GM21825 (cell line): ENCODE data around the gene PRR15L.
A peak's percentile ranks its signal among the peaks of the same experiment; 100 is the strongest.
"Not testable (repeated sequence)": the region's sequence is repeated elsewhere in the genome, so short reads cannot be mapped to it uniquely, and the experiment has no call there.

Experiments used
- ATAC-seq: cut with Tn5 transposase; IDR thresholded peaks from one replicate; pipeline ENCODE4 v1.9.1; 2021; ENCODE audit warnings: mild to moderate bottlenecking, moderate library complexity; ENCODE audit not compliant: unreplicated experiment

PRR15L gene

DNA sequence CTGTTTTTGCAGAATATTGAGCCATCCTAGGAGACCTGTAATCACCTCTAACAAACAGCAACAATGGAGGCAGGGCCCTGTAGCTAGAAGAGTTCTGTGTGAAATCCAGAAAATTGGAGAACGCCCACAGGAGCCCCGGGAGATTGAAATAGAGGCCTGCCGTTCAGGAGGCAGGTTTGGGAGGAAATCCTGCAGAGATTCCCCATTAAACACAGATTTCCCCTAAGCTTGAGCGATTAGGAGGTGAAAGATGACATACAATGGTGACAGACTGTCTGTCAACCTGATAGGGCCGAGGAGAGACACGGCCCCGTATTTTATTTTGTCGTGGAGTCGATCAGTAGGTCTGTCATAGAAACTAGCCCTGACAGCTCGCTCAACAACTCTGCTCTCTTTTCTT lies 31.5 kb upstream of the PRR15L start:
- ATAC-seq: no peak

DNA sequence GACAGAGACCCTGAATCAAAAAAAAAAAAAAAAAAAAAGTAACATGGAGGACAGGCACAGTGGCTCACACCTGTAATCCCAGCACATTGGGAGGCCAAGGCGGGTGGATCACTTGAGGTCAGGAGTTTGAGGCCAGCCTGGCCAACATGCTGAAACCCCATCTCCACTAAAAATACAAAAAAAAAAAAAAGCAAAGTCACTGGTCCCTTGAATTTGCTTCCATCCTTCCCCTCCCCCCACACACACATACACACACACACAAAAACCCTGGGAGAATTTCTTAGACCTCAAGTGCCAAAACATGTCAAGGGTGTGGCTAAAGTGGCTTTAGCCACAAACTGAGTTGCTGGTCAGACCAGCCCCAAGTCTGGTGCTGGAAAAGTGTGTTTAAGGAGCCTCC lies 30.8 kb upstream of the PRR15L start:
- ATAC-seq: not testable (repeated sequence)

DNA sequence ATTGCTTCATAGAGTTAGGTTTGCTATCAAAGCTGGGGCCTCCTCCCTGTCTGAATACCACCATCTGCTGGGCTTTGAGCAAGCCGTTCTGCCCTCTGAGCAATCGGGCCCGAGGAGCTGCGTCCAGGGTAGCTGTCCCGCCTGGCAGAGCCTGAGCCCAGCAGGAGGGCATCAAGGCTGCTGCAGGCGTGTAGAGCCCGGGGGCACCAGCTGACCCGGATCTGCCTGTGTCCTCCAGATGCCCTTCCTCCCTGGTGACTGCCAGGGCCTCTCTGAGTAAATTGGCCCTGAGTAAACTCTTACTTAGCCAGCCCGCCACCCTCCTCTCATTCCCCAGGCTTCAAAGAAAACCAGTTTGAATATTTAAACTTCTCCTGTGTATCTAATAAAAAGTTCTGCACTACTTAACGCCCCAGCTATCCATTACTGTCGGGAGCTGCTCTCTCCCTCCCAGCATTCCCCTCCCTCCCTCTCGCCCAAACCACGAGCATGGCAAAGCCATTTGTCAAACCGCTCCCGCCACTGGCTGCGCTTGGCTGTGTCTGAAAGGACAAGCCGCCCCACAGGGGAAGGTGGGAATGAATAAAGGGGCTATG lies 29.7 kb upstream of the PRR15L start:
- no peak for ATAC-seq

DNA sequence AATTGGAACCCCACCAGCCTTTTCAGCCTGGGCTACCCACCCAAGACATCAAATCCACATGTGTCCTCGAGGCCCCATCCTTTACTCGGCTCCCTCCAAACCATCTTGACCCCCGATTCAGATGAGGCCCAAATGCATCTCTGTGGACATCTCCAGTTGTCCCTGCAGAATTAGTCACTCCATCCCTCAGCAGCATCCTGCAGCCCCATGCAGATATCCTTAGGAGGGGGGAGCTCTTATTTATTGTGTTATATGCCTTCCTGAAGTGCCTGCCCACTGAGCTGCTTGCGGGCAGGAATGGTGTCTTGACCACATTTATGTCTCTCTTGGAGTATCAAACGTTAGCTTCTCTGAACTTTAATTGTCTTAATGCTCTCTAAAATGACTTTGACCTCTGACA lies 28.8 kb upstream of the PRR15L start:
- ATAC-seq: no peak

DNA sequence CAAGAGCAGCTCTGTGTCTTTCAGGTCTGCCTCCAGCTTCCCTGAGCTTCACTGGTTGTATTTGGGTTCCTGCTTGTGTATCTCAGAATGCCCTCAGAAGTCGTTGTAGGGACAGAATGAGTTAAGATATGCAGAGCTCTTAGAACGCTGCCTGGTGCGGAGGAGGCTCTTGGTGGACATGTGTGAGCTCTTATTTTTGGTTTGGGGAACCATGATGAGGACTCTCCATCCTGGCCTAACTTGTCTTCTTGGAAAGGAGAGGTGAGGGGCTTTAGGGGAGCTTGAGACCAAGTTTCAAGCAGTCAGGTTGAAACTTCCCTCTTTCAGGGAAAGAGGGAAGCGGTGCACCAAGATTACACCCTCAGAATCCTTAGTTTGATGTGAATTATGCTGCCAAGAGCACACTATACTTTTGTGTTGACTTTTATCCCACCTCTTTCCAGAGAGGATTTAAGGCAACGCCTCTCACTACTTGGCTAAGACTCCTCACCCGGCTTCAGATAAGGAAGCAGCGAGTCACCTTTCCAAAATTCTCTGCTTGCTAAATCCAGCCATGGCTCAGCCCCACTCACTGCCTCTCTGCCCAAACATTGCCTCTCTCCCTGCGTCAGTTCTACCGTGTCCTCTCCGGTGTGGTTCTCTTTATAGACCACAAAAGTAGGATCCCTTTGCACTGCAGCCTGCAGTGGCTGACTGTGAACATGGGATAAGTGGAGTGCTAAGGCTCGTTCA lies 26.0 kb upstream of the PRR15L start:
- ATAC-seq: no peak

DNA sequence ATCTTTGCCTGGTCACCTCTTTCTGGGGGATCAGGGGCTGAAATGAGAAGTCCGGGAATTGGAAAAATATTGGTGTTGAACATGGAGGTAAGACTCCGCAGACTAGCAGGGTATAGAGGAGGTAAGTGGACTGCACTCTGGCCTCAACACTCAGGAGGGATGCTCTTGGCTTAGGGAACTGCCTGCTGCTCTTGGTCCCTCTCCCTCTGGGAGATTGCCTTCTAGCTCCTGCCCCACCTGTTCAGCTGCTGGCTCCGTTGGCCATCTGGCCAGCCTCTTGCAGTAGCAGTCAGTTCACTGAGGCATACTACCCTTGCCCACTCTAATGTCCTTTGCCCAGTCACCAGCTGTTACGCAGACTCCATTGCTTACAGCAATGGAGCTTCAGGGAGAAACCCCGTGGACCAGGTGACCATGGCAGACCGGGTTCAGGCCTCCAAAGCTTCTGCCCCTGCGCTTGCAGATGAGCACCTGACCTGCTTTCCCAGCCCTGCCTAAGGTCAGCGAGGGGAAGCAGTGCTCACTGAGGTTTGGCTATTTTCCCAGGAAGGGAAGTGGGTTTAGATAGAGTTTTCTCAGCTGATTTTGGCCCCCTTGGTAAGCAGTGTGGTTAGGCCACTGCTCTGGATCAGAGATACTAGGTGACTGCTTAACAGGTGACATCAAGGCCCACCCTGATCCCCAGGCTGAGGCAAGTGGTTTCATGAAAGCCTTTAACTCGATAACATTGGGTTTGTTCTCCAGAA lies 25.1 kb upstream of the PRR15L start:
- ATAC-seq: no peak

DNA sequence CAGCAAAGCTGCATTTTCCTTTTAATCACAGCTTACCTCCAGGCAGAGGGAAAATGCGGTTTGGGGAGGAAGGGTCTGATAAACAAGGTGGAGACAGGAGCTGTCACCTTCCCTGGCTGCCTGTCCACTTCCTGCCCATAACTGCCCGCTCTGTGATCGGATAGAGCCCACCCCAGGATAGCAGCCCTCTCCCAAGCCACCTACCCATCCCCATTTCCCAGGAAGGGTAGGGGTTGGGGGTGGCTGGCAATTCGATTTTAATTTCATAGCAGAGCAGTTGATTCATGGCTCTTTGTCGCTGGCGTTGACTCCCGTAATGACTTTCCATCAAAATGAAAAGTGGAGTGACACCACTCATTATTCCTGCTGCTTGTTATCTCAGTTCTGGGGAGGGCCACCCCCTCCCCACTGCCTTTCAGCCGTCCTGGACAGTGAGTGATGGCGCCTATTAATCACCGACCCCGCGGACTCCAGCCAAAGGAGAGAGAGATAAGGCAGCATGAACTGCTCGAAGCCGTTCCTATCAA lies 24.5 kb upstream of the PRR15L start:
- ATAC-seq: no peak

DNA sequence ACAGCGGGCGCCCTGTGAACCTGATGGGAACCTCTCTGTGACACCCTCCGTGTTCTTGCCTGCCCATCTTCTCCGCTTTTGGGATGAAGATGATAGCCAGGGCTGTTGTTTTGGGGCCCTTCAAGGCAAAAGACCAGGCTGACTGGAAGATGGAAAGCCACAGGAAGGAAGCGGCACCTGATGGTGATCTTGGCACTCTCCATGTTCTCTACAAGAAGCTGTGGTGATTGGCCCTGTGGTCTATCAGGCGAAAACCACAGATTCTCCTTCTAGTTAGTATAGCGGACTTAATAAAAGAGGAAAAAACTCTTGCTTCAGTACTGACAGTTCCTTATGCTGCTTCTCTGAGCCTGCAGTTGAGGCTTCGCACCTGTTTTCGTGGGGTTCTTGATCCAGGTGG lies 23.8 kb upstream of the PRR15L start:
- ATAC-seq: no peak

DNA sequence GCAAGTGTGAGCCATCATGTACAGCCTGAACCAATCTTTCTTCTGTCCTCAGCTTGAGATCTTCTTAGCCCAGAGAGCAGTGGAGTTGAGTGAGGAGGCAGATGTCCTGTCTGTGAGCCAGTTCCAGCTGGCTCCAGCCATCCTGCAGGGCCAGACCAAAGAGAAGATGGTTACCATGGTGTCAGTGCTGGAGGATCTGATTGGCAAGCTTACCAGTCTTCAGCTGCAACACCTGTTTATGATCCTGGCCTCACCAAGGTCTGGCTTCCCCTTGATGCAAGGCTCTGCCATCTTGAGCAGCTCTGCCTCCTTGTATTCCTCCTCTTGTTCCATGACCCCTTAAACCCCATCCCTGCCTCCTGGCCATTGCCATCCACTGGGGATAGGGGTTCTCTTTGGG lies 22.9 kb upstream of the PRR15L start:
- ATAC-seq: no peak

DNA sequence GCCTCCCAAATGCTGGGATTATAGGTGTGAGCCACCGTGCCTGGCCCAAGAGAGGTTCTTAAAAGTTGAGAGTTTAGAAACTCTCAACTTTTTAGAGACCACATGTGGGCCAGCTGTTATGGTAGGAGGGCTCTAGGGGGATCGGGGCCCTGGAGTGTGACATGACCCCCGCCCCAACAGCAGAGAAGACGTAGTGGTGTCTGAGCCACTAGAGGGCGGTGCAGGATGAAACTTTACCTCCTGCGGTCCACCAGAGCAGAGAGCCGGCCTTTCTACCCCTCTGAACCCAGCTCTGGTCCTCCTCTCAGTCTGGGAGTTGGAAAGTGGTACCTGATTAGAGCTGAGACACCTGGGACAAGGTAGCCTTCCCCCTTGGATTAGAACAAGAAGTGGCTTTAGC lies 20.6 kb upstream of the PRR15L start:
- no peak for ATAC-seq

DNA sequence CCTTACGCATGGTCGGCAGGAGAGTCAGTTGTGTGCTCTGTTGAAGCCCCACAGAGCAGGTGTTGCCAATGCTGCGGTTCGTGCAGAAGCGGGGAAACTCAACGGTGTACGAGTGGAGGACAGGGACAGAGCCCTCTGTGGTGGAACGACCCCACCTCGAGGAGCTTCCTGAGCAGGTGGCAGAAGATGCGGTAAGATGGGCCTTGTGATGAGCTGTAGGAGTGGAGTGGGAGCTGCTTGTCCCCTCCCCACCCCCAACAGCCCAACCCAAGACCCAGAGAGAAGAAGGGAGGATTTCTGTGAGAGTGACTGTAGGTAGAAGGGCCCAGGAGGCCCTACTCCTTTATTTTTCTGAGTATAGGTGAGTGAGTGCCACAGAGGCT lies 18.1 kb upstream of the PRR15L start:
- no peak for ATAC-seq

DNA sequence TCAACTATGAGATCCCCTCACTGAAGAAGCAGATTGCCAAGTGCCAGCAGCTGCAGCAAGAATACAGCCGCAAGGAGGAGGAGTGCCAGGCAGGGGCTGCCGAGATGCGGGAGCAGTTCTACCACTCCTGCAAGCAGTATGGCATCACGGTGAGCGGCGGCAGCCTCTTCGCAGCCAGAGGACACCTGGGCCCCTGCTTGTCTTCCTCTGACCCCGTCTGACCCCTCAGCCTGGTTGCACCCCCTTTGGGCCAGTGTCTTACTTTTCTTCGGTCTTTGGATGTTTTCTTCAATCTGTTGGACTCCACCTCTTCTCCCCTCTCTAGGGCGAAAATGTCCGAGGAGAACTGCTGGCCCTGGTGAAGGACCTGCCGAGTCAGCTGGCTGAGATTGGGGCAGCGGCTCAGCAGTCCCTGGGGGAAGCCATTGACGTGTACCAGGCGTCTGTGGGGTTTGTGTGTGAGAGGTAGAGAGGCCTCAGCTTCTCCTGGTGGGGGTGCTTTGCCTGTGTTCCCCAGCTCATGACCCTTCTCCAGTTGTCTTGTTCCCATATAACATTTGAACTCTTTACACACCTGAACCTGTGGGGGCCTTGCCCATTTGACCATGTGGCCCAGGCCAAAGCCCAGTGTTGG lies 17.6 kb upstream of the PRR15L start:
- no peak for ATAC-seq

DNA sequence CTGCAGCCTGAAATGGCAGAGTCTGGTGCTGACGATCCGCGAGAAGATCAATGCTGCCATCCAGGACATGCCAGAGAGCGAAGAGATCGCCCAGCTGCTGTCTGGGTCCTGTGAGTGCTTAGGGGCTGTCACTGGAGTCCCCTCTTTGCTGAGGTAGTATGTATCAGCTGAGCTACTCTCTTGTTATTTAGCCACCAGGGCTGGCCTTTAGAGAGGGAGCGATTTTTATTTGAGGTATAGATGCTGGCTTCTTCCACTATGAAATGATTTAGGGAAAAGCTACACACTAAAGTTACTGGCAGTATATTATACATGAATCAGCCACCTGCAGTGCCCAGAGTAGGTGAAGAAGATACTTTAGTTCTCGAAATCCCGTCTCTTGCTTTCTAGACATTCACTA lies 15.9 kb upstream of the PRR15L start:
- no peak for ATAC-seq

DNA sequence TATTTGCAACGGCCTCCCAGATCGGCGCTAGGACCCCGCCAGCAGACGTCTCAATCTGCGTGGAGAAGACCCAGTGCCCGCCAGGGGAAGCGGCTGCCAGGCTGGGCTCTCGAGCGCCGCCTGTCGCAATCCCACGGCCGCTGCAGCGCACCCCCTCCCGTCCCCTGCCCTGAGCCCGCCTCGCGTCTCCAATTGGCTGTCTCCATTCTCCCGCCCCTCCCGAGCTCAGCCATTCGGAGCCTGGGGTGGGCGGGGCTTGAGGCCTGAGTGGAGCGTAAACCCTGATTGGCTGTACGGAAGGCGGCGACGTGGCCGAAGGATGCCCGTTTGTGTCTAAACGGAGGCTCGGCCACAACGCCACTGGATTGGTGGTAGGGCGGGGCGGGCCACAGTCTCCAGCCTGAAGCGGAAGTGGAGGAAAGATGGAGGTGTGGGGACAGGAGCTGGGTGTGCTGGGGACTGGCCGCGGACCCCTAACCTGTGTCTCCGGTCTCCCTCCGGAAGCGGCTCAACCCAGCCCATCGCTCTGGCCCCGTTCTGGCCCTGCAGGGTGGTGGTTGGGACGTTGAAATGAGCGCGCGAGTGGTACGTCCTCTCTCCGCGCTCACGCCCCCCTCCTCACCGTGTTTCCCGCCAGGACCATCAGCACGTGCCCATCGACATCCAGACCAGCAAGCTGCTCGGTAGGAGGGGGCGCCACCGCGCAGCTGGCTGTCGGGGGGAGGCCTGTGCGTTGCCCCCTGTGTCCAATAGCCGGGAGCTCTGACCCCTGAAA lies 13.2 kb upstream of the PRR15L start, which contains the start of gene CDK5RAP3:
Gene CDK5RAP3, plus strand, starts transcription at position 389 of the 775 bp plus-strand sequence. Its CDS starts 34 bp downstream, at position 423.
- peak; percentile 95 for ATAC-seq

DNA sequence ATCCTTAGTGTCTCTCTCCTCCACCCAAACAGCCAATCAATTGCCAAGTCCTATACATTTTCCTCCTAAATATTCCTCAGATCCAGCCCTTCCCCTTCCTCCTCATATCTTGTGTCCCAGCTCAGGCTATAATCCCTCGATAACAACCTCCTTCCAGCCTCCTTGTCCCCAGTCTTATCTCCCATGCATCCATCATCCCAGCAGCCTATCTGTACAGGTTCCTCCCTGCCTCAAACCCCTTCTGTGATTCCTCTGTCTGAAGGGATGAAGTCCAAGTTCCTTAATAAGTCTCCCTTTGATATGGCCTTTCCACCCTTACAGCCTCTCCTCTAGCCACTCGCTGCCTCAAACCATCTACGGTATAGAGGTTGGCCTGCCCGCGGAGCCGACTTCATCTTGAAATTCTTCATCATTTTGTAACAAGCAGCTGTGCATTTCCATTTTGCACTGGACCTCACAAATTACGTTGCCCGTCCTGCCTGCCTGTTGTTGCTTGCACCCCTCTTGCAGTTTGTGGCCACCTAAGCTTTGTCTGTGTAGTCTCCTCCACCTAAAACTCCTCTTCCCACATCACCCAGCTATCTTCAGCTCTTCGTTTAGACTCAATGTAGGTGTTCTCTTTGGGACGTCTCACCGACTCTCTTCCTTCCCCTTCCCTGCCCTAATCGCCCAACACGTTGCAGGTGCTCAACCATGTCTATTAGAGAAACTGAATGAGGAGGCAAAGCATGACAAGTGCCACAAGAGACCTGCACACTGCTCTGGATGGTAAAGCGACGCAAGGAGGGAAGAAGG lies 12.4 kb upstream of the PRR15L start:
- ATAC-seq: no peak

DNA sequence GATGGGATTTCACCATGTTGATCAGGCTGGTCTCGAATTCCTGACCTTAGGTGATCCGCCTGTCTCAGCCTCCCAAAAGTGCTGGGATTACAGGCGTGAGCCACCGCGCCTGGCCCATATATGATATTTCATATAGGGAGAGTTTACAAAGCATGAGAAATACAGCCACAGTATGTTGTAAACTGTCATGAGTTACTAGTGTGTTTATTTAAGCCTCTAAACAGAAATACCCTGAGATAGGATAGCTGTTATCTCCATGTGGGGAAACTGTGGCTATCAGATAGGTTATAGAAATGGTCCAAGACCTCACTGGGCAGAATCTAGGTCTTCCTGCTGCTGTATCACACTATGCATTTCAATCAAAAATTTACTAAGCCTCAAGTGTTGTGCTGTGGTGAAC lies 11.2 kb upstream of the PRR15L start:
- ATAC-seq: no peak

DNA sequence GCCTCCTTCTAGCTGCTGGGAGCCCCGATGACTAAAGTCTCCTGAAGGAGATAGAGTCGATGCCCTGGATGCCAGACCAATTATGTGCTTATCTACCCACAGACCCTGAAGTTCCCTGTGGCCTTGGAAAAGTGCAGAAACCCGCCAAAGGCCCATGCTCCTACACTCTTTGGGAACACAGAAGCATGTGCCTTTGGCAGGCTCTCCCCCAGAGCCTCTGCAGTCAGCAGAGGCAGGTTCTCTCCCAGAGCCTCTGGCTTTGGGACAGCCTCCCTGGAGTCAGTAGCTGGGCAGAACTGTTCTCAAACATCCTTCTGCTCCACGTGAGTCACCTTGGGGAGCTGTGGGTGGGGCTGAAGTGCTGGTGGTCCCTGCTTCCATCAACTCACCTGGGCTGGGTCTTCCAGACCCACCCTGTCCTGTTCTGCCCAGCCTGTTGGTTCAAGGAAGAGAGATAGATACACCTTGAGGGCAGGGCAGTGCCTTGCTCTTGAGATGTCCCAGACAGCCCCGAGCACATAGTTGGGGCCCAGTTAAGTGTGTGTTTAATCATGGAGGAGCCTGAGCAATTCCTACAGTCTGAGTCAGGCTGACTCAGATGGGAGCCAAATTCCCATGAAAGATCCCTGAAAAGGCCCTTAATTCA lies 10.0 kb upstream of the PRR15L start:
- no peak for ATAC-seq

DNA sequence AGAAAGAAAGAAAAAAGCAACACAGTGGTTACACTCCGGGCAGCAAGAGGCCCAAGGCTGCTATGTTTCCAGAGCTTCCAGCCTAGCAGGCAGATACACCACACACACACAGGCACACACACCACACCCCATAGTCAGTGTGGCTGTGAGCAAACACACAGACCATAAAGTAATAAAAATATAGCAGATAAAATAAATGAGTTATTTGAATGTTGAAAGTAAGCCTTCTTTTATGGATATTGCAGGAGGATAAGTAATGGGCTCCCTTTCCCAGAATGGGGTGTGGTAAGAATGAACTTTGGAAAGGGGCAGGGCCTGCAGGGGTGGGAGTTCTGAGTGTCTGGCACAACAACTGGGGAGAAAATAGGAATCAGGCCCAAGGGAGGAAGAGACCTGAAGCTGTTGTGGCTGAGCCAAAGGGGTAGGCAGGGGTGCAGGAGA lies 8.4 kb upstream of the PRR15L start:
- no peak for ATAC-seq

DNA sequence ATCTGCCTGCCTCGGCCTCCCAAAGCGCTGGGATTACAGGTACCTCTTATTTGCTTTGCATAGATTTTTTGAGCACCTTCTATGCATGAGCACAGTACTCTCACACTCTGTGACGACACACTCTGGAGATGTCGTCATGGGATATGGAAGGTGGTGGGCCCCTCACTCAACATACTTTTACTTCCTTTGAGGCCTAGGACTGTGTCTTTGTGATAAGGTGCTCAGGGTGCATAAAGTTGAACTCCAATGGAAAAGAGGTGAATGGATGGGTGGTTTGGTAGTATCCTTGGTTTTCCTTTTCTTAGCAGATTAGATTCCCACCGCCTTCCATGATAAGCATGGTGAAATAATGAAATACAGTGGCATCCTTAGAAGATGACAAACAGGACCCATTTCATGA lies 7.2 kb upstream of the PRR15L start:
- no peak for ATAC-seq
